ENCODE data around the gene CERS2. TPM values are rescaled to one million over a fixed set of nuclear protein-coding genes. Genes with fewer than 3 reads are reported as not detected.

The CERS2 gene
- total and polyA plus RNA-seq, 2 of the 4 experiments (the other 2 are of a cell fraction), result 118 to 127 TPM

DNA sequence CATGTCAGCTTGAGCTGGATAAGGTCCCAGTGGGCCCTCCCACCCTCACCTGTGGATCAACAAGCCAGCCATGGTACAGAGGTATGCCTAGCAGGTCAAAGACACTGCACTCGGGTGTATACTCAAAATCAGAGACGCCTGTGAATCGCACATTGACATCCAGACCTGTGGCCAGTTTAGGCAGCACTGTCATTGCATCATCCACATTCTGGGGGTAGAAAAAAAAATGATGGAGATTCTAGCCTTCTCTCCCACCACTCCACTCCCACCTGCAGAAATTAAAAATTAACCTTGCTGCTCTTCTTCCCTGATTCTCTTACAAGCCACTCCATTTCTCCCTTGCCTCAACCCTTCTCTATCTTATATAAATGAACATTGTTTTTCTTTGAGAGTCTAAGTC is 25.8 kb upstream of the CERS2 start:
- H3K79me1 ChIP-seq (ENCODE audit: low read depth in 1 of 2, low read length in 2 of 2), result peaks cover under 1 to 1% of the 10 kb centered on the region in 2 experiments; a peak in 3 of 4 replicates
- CTCF ChIA-PET, result interaction anchor here (1.0 kb wide), 1 partner anchor 371 kb away, joined by 4 read pairs; the partner anchor contains the start of gene ENSA
- ATAC-seq (ENCODE audit: low read depth), result no peak
- peaks cover 8% of the 10 kb centered on the region; the same call in 1 of the 2 replicates for H3K9me1 ChIP-seq (ENCODE audit: insufficient read depth, low read length)
- no peak overlapping the region for H3K14ac ChIP-seq (replicated peaks; ENCODE audit: low read depth, low read length)
- dilution Hi-C loops (cut with HindIII; ENCODE audit: low sequenced_read_pairs, unreplicated experiment), result no loop called here
- no peak overlapping the region for H3K4me3 ChIP-seq (ENCODE audit: insufficient read depth, low read depth, low read length)
- no peak overlapping the region for H4K8ac ChIP-seq (ENCODE audit: low read depth in 2 of 2, low read length in 2 of 2)
- no peak overlapping the region for H3K9ac ChIP-seq (ENCODE audit: low read depth, low read length)
- H3K9me3 ChIP-seq (ENCODE audit: control insufficient read depth, insufficient read depth, low read length), result no peaks in the 10 kb centered on the region
- H2AK5ac ChIP-seq (ENCODE audit: low read depth, low read length), result peak overlapping the region; percentile 39; the same call in 1 of the 2 replicates
- H3K23ac ChIP-seq (ENCODE audit: low read depth, low read length), result no peak overlapping the region
- no peak overlapping the region for H3K4me2 ChIP-seq (ENCODE audit: low read depth, low read length)
- 0 out of 2 replicates have a peak overlapping the region, but pooled peaks have one; percentile 43 for H2BK20ac ChIP-seq (ENCODE audit: low read depth, low read length)
- WGBS, 2 experiments (ENCODE audit: extremely low coverage in 2 of 2, insufficient read length in 1 of 2), result no CpG with 5 or more reads among the region's 3 CpGs
- H4K20me1 ChIP-seq (ENCODE audit: insufficient read depth, low read length), result no peaks in the 10 kb centered on the region
- H3K18ac ChIP-seq (ENCODE audit: low read depth, low read length), result no peak overlapping the region
- H3K27me3 ChIP-seq (ENCODE audit: control insufficient read depth, insufficient read depth, low read length), result no peaks in the 10 kb centered on the region
- POLR2A ChIA-PET (ENCODE audit: unreplicated experiment), result no interaction called here
- intact Hi-C loops (cut with micrococcal nuclease), result loop anchor here (10.0 kb wide), 1 partner anchor 436 kb away; no protein-coding TSS in a partner anchor
- peaks cover 32% of the 10 kb centered on the region for H3K36me3 ChIP-seq (ENCODE audit: control insufficient read depth, insufficient read depth, low read length)
- H3K4me1 ChIP-seq (ENCODE audit: control insufficient read depth, insufficient read depth, low read length), result peaks cover 6% of the 10 kb centered on the region
- no peak overlapping the region for H2AK9ac ChIP-seq (replicated peaks; ENCODE audit: low read depth, low read length, poor library complexity)
- TF ChIP-seq POLR2A (IDR thresholded peaks at IDR 0.05; ENCODE audit: low read depth, low read length) (no peak), RFX5 (IDR thresholded peaks at IDR 0.05; ENCODE audit: low read depth, low read length) (no peak), SMC3 (IDR thresholded peaks at IDR 0.05; ENCODE audit: low read depth, low read length) (no peak), MAZ (IDR thresholded peaks at IDR 0.05; ENCODE audit: borderline replicate concordance, low read depth, low read length) (no peak), CHD1 (IDR thresholded peaks at IDR 0.05; ENCODE audit: low read depth, low read length) (no peak), CEBPB (IDR thresholded peaks at IDR 0.05; ENCODE audit: low read depth, low read length) (peak; percentile 43; the same call in 1 of the 2 replicates)
- no peak overlapping the region for H2BK5ac ChIP-seq (ENCODE audit: low read depth, low read length, poor library complexity, severe bottlenecking)
- no peak overlapping the region for H3K4ac ChIP-seq (ENCODE audit: low read depth, low read length)
- no peak overlapping the region for H4K5ac ChIP-seq (ENCODE audit: low read depth, low read length)
- BruUV-seq (replicated peaks), result no TSS peak
- no peak overlapping the region for H2BK15ac ChIP-seq (ENCODE audit: low read depth, low read length)
- peak overlapping the region; percentile 20; the same call in 1 of the 2 replicates for H4K91ac ChIP-seq (ENCODE audit: insufficient read depth, low read depth, low read length)
- H2BK120ac ChIP-seq (ENCODE audit: low read depth, low read length), result peak overlapping the region; percentile 8; the same call in 1 of the 2 replicates
- in situ Hi-C loops (cut with MboI; ENCODE audit: low sequenced_read_pairs), result no loop called here
- H2AFZ ChIP-seq (replicated peaks; ENCODE audit: low read length, poor library complexity), result no peak overlapping the region
- H3K56ac ChIP-seq (ENCODE audit: extremely low read depth, insufficient read depth, low read length), result no peak overlapping the region
- no peak for DNase-seq
- H3K27ac ChIP-seq (ENCODE audit: insufficient read depth, low read length), result no peak overlapping the region
